ENCODE data around the gene RRP36.

RRP36 gene

DNA sequence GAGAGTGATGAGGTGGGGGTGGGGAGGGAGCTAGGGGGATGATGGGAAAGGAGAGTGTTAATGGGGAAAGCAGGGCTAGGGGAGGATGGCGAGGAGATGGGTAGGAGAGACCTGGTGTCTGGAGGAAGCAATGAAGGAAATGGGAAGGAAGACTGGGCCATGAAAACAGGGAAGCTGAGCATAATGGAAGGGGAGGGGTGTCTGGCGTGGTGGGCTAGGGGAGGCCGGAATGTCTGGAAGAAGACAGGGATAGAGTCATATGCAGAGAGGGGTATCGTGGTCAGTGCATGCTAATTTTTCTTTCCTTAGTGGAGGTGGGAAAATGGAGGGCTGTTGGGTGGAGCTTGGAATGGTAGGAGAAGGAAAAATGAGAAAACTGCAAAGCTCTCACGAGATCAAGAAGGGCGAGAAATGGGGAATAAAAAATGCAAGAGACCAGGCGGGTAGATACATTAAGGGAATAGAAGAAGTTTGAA lies 7.0 kb upstream of the RRP36 start:
- no peak for TF ChIP-seq EZH2phosphoT487 (conservative IDR thresholded peaks at IDR 0.05; ENCODE audit: low read length)
- TF ChIP-seq, protein P1, sequence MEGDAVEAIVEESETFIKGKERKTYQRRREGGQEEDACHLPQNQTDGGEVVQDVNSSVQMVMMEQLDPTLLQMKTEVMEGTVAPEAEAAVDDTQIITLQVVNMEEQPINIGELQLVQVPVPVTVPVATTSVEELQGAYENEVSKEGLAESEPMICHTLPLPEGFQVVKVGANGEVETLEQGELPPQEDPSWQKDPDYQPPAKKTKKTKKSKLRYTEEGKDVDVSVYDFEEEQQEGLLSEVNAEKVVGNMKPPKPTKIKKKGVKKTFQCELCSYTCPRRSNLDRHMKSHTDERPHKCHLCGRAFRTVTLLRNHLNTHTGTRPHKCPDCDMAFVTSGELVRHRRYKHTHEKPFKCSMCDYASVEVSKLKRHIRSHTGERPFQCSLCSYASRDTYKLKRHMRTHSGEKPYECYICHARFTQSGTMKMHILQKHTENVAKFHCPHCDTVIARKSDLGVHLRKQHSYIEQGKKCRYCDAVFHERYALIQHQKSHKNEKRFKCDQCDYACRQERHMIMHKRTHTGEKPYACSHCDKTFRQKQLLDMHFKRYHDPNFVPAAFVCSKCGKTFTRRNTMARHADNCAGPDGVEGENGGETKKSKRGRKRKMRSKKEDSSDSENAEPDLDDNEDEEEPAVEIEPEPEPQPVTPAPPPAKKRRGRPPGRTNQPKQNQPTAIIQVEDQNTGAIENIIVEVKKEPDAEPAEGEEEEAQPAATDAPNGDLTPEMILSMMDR (IDR thresholded peaks at IDR 0.05; ENCODE audit: insufficient read depth, low read length, poor library complexity, severe bottlenecking) = no peak
- H3F3A ChIP-seq (ENCODE audit: insufficient read depth) = peaks cover 7% of the 10 kb centered on the region
- peaks cover 44% of the 10 kb centered on the region for H3K79me2 ChIP-seq (ENCODE audit: insufficient read depth, low read length)
- H4K20me1 ChIP-seq (ENCODE audit: low read depth, low read length) = no peaks in the 10 kb centered on the region
- H3K4me2 ChIP-seq (ENCODE audit: low read depth, low read length, poor library complexity, severe bottlenecking) = peak overlapping the region; percentile 94
- H3K9me3 ChIP-seq (ENCODE audit: insufficient read depth, low read length) = no peaks in the 10 kb centered on the region
- no peaks in the 10 kb centered on the region for H3K27me3 ChIP-seq (ENCODE audit: low read length)
- H3K9ac ChIP-seq (ENCODE audit: low read length) = peak overlapping the region; percentile 85
- H3K36me3 ChIP-seq (ENCODE audit: low read length) = no peaks in the 10 kb centered on the region; the same call in 1 of the 2 replicates
- no peak overlapping the region for H3K27ac ChIP-seq (ENCODE audit: low read depth, low read length)
- no peak overlapping the region for H2AFZ ChIP-seq (ENCODE audit: low read depth, low read length, severe bottlenecking)
- peak overlapping the region; percentile 75 for H3K4me3 ChIP-seq (ENCODE audit: insufficient read depth, low read length, poor library complexity, severe bottlenecking)
- no peaks in the 10 kb centered on the region for H3K9me2 ChIP-seq (replicated peaks; ENCODE audit: insufficient read depth, low read length)

DNA sequence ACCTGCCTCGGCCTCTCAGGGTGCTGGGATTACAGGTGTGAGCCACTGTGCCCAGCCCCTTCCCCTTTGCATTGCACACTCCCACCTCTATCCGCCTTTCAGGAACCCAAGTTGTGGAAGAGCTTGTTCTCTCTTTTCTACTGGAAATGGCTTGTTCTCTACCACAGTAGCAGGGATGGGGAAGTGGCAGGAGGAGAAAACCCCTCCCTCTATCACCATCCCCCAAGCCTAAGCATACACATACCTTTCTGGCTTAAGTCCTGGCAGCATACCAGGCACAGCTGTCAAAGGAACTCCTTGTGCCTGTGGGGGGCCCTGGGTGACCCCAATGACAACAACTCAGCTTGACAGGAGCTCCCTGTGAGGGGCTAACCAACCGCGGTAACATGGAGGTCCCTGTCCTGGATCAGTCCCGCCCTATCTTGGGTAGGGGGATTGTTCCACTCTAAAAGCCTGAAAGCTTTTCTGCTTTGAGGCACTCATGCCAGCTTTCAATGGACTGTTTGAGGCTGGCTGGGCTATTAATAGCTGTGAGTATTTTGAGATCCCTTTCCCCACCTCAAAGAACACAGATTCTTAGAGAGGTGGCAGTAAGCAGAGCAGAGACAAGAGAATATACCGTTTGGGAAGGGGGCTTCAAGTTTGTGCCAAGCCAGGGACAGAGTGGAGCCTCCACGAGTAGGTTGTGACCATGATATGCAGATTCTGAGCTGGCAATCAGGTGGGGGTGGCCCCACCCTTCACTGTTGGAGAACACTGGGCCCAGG lies 5.1 kb upstream of the RRP36 start:
- no peak overlapping the region; the same call in 1 of the 2 replicates for H3K9ac ChIP-seq (ENCODE audit: low read length)
- H3K36me3 ChIP-seq (ENCODE audit: low read length) = no peaks in the 10 kb centered on the region; the same call in 1 of the 2 replicates
- H3K27ac ChIP-seq (ENCODE audit: low read depth, low read length) = no peak overlapping the region
- peaks cover 14% of the 10 kb centered on the region for H3F3A ChIP-seq (ENCODE audit: insufficient read depth)
- H3K9me2 ChIP-seq (replicated peaks; ENCODE audit: insufficient read depth, low read length) = no peaks in the 10 kb centered on the region
- no peak overlapping the region for H3K4me2 ChIP-seq (ENCODE audit: low read depth, low read length, poor library complexity, severe bottlenecking)
- peaks cover 44% of the 10 kb centered on the region for H3K79me2 ChIP-seq (ENCODE audit: insufficient read depth, low read length)
- H3K9me3 ChIP-seq (ENCODE audit: insufficient read depth, low read length) = no peaks in the 10 kb centered on the region
- no peaks in the 10 kb centered on the region for H3K27me3 ChIP-seq (ENCODE audit: low read length)
- no peak for TF ChIP-seq EZH2phosphoT487 (conservative IDR thresholded peaks at IDR 0.05; ENCODE audit: low read length)
- TF ChIP-seq, protein P1 (IDR thresholded peaks at IDR 0.05; ENCODE audit: insufficient read depth, low read length, poor library complexity, severe bottlenecking) = no peak
- no peak overlapping the region for H2AFZ ChIP-seq (ENCODE audit: low read depth, low read length, severe bottlenecking)
- no peaks in the 10 kb centered on the region for H4K20me1 ChIP-seq (ENCODE audit: low read depth, low read length)
- no peak overlapping the region for H3K4me3 ChIP-seq (ENCODE audit: insufficient read depth, low read length, poor library complexity, severe bottlenecking)

DNA sequence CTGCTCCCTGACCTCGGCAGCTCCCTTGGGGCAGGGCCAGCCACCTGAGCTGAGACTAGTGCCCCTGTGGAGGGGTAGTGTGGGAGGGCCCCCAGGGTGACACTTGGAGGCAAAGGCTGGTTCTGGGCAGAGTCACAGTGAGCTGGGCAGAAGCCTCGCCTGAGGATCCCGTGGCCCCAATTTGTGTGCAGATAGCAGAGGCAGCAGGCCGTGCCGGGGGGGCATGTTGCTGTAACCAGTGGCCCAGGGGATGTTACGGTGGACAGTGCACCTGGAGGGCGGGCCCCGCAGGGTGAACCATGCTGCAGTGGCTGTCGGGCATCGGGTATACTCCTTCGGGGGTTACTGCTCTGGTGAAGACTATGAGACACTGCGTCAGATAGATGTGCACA lies 4.5 kb upstream of the RRP36 start:
- no peaks in the 10 kb centered on the region; the same call in 1 of the 2 replicates for H3K36me3 ChIP-seq (ENCODE audit: low read length)
- H4K20me1 ChIP-seq (ENCODE audit: low read depth, low read length) = no peaks in the 10 kb centered on the region
- H3K79me2 ChIP-seq (ENCODE audit: insufficient read depth, low read length) = peaks cover 48% of the 10 kb centered on the region
- no peaks in the 10 kb centered on the region for H3K27me3 ChIP-seq (ENCODE audit: low read length)
- no peaks in the 10 kb centered on the region for H3K9me3 ChIP-seq (ENCODE audit: insufficient read depth, low read length)
- no peak overlapping the region for H3K4me3 ChIP-seq (ENCODE audit: insufficient read depth, low read length, poor library complexity, severe bottlenecking)
- no peak overlapping the region for H3K4me2 ChIP-seq (ENCODE audit: low read depth, low read length, poor library complexity, severe bottlenecking)
- peaks cover 19% of the 10 kb centered on the region for H3F3A ChIP-seq (ENCODE audit: insufficient read depth)
- no peak for TF ChIP-seq EZH2phosphoT487 (conservative IDR thresholded peaks at IDR 0.05; ENCODE audit: low read length)
- TF ChIP-seq, protein P1 (IDR thresholded peaks at IDR 0.05; ENCODE audit: insufficient read depth, low read length, poor library complexity, severe bottlenecking) = no peak
- no peak overlapping the region for H3K9ac ChIP-seq (ENCODE audit: low read length)
- no peak overlapping the region for H3K27ac ChIP-seq (ENCODE audit: low read depth, low read length)
- H2AFZ ChIP-seq (ENCODE audit: low read depth, low read length, severe bottlenecking) = no peak overlapping the region
- no peaks in the 10 kb centered on the region for H3K9me2 ChIP-seq (replicated peaks; ENCODE audit: insufficient read depth, low read length)
